GM06990 (cell line): Measurements from ENCODE around the gene GGNBP2.
A peak's percentile ranks its signal among the peaks of the same experiment; 100 is the strongest.

Source experiments
- DNase-seq: peaks from one replicate; pipeline ENCODE4 v3.0.0-alpha.2; 2011; ENCODE audit not compliant: insufficient read length; ENCODE audit errors: extremely low read depth
- H3K27me3 ChIP-seq: replicated peaks from 2 replicates; pipeline ENCODE4 v1.6.0; 2011; ENCODE audit warnings: low read length; ENCODE audit not compliant: control insufficient read depth, insufficient read depth
- H3K36me3 ChIP-seq: 2 replicates; pipeline ENCODE4 v1.5.1; 2011; ENCODE audit warnings: low read length; ENCODE audit not compliant: control insufficient read depth, insufficient read depth
- H3K4me3 ChIP-seq: replicated peaks from 2 replicates; pipeline ENCODE4 v1.5.1; 2011; ENCODE audit warnings: low read depth, mild to moderate bottlenecking, control low read depth, low read length
- TF ChIP-seq, protein P1 (sequence below): IDR thresholded peaks from 2 replicates; pipeline ENCODE4 v1.5.1; 2011; ENCODE audit warnings: low read length, control low read depth, mild to moderate bottlenecking, inconsistent platforms; ENCODE audit not compliant: insufficient read depth, poor library complexity, severe bottlenecking

The GGNBP2 gene

GRCh38 chr17:36547776-36548175, 3.1 kb downstream of the GGNBP2 start:
- Histone ChIP-seq H3K36me3 (no peaks in the 10 kb centered on the region), H3K27me3 (no peaks in the 10 kb centered on the region), H3K4me3 (no peak overlapping the region)
- DNase-seq: no peak
- TF ChIP-seq, protein P1, sequence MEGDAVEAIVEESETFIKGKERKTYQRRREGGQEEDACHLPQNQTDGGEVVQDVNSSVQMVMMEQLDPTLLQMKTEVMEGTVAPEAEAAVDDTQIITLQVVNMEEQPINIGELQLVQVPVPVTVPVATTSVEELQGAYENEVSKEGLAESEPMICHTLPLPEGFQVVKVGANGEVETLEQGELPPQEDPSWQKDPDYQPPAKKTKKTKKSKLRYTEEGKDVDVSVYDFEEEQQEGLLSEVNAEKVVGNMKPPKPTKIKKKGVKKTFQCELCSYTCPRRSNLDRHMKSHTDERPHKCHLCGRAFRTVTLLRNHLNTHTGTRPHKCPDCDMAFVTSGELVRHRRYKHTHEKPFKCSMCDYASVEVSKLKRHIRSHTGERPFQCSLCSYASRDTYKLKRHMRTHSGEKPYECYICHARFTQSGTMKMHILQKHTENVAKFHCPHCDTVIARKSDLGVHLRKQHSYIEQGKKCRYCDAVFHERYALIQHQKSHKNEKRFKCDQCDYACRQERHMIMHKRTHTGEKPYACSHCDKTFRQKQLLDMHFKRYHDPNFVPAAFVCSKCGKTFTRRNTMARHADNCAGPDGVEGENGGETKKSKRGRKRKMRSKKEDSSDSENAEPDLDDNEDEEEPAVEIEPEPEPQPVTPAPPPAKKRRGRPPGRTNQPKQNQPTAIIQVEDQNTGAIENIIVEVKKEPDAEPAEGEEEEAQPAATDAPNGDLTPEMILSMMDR: no peak

GRCh38 chr17:36550491-36551417, 6.0 kb downstream of the GGNBP2 start:
- Histone ChIP-seq H3K4me3 (no peak overlapping the region), H3K27me3 (no peaks in the 10 kb centered on the region), H3K36me3 (no peaks in the 10 kb centered on the region; the same call in 1 of the 2 replicates)
- TF ChIP-seq, protein P1: no peak
- DNase-seq: peak; percentile 57

DNA sequence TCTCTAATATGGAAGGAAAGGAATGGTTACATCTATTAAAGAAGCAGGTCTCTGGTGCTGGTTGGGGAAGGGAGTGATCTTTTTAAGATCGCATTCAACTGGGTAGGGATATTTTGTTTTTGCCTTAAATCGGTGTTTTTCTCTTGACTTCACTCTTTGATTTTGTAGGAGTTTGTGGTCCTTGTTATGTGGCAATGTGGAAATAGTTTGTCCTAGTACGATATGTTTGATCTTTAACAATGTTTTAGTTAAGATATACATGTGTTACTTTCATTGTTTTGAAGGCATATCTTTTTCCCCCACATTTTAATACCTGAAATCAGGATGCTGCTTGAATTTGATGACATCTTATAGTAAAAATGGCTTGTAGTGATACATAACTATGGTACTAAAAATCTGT, 8.7 kb downstream of the GGNBP2 start:
- no peak overlapping the region for H3K4me3 ChIP-seq
- TF ChIP-seq, protein P1: no peak
- peaks cover 4% of the 10 kb centered on the region for H3K36me3 ChIP-seq
- DNase-seq: no peak
- H3K27me3 ChIP-seq: no peaks in the 10 kb centered on the region

DNA sequence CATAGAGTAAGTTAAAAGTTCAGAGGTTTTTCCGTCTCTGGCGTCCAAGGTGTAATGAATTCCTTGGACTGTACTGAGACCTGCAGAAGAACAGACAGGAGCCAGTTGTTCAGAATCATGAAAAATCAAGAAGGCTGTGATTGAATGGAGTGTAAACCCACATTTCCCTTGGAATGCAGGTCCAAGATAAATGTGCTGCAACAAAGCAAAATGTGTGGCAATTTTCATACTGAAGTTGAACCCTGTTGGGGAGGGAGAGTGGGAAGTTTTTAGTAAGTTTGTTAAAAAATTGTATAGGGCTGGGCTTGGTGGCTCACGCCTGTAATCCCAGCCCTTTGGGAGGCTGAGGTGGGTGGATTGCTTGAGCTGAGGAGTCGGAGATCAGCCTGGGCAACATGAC, 21.4 kb downstream of the GGNBP2 start:
- no peak overlapping the region for H3K4me3 ChIP-seq
- TF ChIP-seq, protein P1: no peak
- DNase-seq: no peak
- no peaks in the 10 kb centered on the region for H3K27me3 ChIP-seq
- peaks cover 12% of the 10 kb centered on the region for H3K36me3 ChIP-seq

- Histone ChIP-seq H3K36me3 (peaks cover 9% of the 10 kb centered on the region), H3K27me3 (no peaks in the 10 kb centered on the region), H3K4me3 (no peak overlapping the region)
- TF ChIP-seq, protein P1: no peak
- no peak for DNase-seq
Observed at GRCh38 chr17:36575028-36575427, 30.3 kb downstream of the GGNBP2 start.
